Kidney (tissue), 14 donors: ENCODE data around the gene KRTAP1-5. TPM values are rescaled to one million over a fixed set of nuclear protein-coding genes. Genes with fewer than 3 reads are reported as not detected.

ENCODE experiments used
- DNase-seq, 5 donors: peaks; one replicate each; pipeline ENCODE4 v3.0.0-alpha.2; 2013 to 2020
- FAIRE-seq: peaks from 2 replicates; lab custom pipeline; 2012; peaks lifted over from hg19 to GRCh38; lab: Jason Lieb, UNC
- H3K27ac ChIP-seq, 2 donors: one replicate each; pipeline ENCODE4 v1.7.0; 2013; ENCODE audit warnings: low read depth in 2 of 2, low read length in 2 of 2, inconsistent platforms in 1 of 2
- H3K27me3 ChIP-seq: one replicate; pipeline ENCODE4 v1.7.1; 2013; ENCODE audit warnings: low read length, inconsistent platforms; ENCODE audit not compliant: control insufficient read depth, insufficient read depth
- H3K36me3 ChIP-seq, 3 donors: one replicate each; pipeline versions ENCODE4 v1.7.0 to v1.7.1; 2013; ENCODE audit warnings: low read length in 3 of 3, control low read depth in 1 of 3, inconsistent platforms in 1 of 3; ENCODE audit not compliant: insufficient read depth in 3 of 3, control insufficient read depth in 2 of 3
- H3K4me1 ChIP-seq, 3 donors: one replicate each; pipeline versions ENCODE4 v1.7.0 to v1.7.1; 2013; ENCODE audit warnings: low read length in 3 of 3, inconsistent platforms in 1 of 3, low read depth in 1 of 3; ENCODE audit not compliant: control insufficient read depth in 2 of 3, insufficient read depth in 2 of 3
- H3K4me3 ChIP-seq, 3 donors: one replicate each; pipeline versions ENCODE4 v1.7.0 to v1.8.1; 2013; ENCODE audit warnings: low read length in 3 of 3, control low read depth in 1 of 3, inconsistent platforms in 1 of 3
- H3K9ac ChIP-seq, 3 donors: one replicate each; pipeline versions ENCODE4 v1.7.0 to v1.7.1; 2013; ENCODE audit warnings: low read length in 3 of 3, control low read depth in 1 of 3, inconsistent platforms in 1 of 3
- H3K9me3 ChIP-seq, 3 donors: one replicate each; pipeline versions ENCODE4 v1.7.0 to v1.7.1; 2013; ENCODE audit warnings: low read length in 3 of 3, control low read depth in 1 of 3, inconsistent platforms in 1 of 3; ENCODE audit not compliant: control insufficient read depth in 2 of 3, insufficient read depth in 1 of 3
- CTCF ChIP-seq: IDR thresholded peaks from 3 replicates; pipeline ENCODE4 v1.5.1; 2012; ENCODE audit warnings: mild to moderate bottlenecking, moderate library complexity, borderline replicate concordance; ENCODE audit not compliant: insufficient read depth; ENCODE audit errors: extremely low read depth
- intact Hi-C: fragments of 100-400 bp; cut with DNase I; formaldehyde crosslinking; loops from one replicate; pipeline ENCODE4 v1.11.1; 2022
- polyA plus RNA-seq: library from polyadenylated mRNA; stranded (reverse); fragments of 350-450 nt; fragmentation: Illumina TruSeq; extraction: RNeasy Lipid Tissue Mini Kit (QIAGEN cat#74804); gene quantifications from one replicate; pipeline ENCODE4 v1.2.3, GENCODE V29; 2014; ENCODE audit warnings: low read depth, low replicate concordance; ENCODE audit not compliant: insufficient read depth
- total RNA-seq: library from RNA; stranded (reverse); fragmentation: NEBNext Ultra II Directional; extraction: Animal tissue kit (Norgen Biotek cat#: 25700); gene quantifications from one replicate; pipeline ENCODE4 v1.2.1, GENCODE V29; 2021
- donor health status: control.
- donor health status: control.
- donor health status: control.
- donor health status: control.
- donor health status: control.
- donor health status: DM: yes; HTN: yes; CAD: no.
- donor health status: Normal renal cell carcinoma (clear cell type).

KRTAP1-5 gene
- total and polyA plus RNA-seq, 2 donors from 2014 or later = not detected

DNA sequence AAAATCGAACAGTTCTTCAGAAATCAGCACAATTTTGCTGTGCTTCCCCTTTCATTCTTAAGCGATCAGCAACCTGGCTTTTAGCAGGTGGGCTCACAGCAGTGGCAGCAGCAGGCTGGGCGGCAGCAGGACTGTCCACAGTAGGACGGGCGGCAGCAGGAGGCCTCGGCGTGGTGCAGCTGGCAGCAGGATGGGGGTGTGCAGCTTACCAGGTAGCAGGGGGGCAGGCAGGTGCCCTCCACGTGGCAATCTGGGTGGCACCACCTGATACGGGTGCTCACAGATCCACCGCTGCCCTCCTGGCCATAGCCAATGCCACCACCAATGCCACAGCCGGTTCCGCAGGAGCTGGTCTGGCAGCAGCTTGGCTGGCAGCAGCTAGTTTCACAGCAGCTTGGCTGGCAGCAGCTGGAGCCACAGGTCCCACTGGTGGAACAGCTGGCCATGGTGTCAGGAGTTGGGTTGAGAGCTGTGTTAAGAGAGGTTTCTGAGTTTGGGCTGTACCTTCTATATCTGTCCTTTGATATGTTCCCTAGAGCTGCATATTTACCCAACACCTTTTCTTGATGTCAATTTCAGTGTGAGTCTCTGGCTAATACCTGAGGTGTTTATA is 2.7 kb upstream of the KRTAP1-5 start, which contains the start of gene KRTAP1-4:
KRTAP1-4 (minus strand) TSS at position 563 of the 613 bp plus-strand sequence; CDS start at position 446, 117 bp downstream.
- intact Hi-C loops = no loop called here
- Histone ChIP-seq H3K27me3 (no peaks in the 10 kb centered on the region), H3K4me1 (no peaks in the 10 kb centered on the region), H3K4me3 (no peak within 1 kb of the TSS), H3K9me3 (no peaks in the 10 kb centered on the region), H3K27ac (no peak within 1 kb of the TSS), H3K36me3 (no peaks in the 10 kb centered on the region), H3K9ac (no peak within 1 kb of the TSS)
- TF ChIP-seq CTCF = no peak
- DNase-seq (no peak), FAIRE-seq (no peak)

GRCh38 chr17:41024697-41025096 is 2.3 kb downstream of the KRTAP1-5 start:
- TF ChIP-seq CTCF = no peak
- no peak overlapping the region for H3K4me3 ChIP-seq
- no peak for FAIRE-seq
- no peaks in the 10 kb centered on the region for H3K27me3 ChIP-seq
- H3K4me1 ChIP-seq = no peaks in the 10 kb centered on the region
- DNase-seq = no peak
- H3K27ac ChIP-seq = no peak overlapping the region
- H3K36me3 ChIP-seq = no peaks in the 10 kb centered on the region
- intact Hi-C loops = no loop called here
- H3K9me3 ChIP-seq = peaks cover 0 to 9% (median 0%) of the 10 kb centered on the region in 3 donors
- no peak overlapping the region for H3K9ac ChIP-seq

- Histone ChIP-seq H3K4me1 (no peaks in the 10 kb centered on the region), H3K9me3 (peaks cover 0 to 9% (median 0%) of the 10 kb centered on the region in 3 donors), H3K9ac (no peak overlapping the region), H3K4me3 (no peak overlapping the region), H3K27ac (no peak overlapping the region), H3K27me3 (no peaks in the 10 kb centered on the region), H3K36me3 (no peaks in the 10 kb centered on the region)
- FAIRE-seq = no peak
- no peak for TF ChIP-seq CTCF
- intact Hi-C loops = no loop called here
- DNase-seq = no peak
Measured at GRCh38 chr17:41020336-41020735, 6.7 kb downstream of the KRTAP1-5 start.

DNA sequence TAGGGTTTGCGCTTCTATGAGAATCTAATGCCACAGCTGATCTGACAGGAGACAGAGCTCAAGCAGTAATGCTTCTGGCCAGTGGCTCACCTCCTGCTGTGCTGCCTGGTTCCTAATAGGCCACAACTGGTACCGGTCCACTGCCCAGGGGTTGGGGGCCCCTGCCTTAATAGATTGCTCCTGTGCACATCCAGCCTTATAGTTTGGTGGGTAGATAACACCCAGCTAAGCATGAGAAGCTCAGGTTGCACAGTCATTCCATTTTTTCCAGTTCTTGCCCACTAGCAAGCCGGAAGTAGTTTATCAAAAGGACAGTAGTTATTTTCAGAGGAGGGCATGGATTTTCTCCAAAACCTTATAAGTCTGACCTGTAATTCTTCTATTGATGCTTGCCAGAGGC is 7.6 kb downstream of the KRTAP1-5 start:
- no peaks in the 10 kb centered on the region for H3K36me3 ChIP-seq
- H3K27ac ChIP-seq = no peak overlapping the region
- no peak overlapping the region for H3K4me3 ChIP-seq
- TF ChIP-seq CTCF = no peak
- no peak for DNase-seq
- no peaks in the 10 kb centered on the region for H3K4me1 ChIP-seq
- peaks cover 0 to 9% (median 0%) of the 10 kb centered on the region in 3 donors for H3K9me3 ChIP-seq
- no peaks in the 10 kb centered on the region for H3K27me3 ChIP-seq
- intact Hi-C loops = no loop called here
- H3K9ac ChIP-seq = no peak overlapping the region
- no peak for FAIRE-seq
